Myocyte (in vitro differentiated cells): ENCODE data around the gene INCENP. TPM values are rescaled to one million over a fixed set of nuclear protein-coding genes. Genes with fewer than 3 reads are reported as not detected.
A peak's percentile ranks its signal among the peaks of the same experiment; 100 is the strongest.

ENCODE experiments used
- DNase-seq: peaks from one replicate; pipeline ENCODE4 v3.0.0-alpha.2; 2012; ENCODE audit warnings: low read depth
- total RNA-seq: library from RNA; depleted of rRNA; stranded (reverse); fragments of >200 nt; gene quantifications from 2 replicates; pipeline ENCODE4 v1.2.3, GENCODE V29; 2014

Gene INCENP
- total RNA-seq, 1 donor from 2014 or later = 11.6 TPM

GRCh38 chr11:62124186-62125113 is 639 bp downstream of the INCENP start:
- DNase-seq = peak; percentile 57

- no peak for DNase-seq
Observed at GRCh38 chr11:62125316-62125715, 1.5 kb downstream of the INCENP start.

GRCh38 chr11:62125881-62126280 is 2.1 kb downstream of the INCENP start:
- no peak for DNase-seq

- DNase-seq = no peak
Observed at GRCh38 chr11:62127426-62127825, 3.6 kb downstream of the INCENP start.

GRCh38 chr11:62127941-62128770 is 4.3 kb downstream of the INCENP start:
- DNase-seq = no peak

GRCh38 chr11:62128835-62129234 is 5.0 kb downstream of the INCENP start:
- DNase-seq = no peak

GRCh38 chr11:62129590-62130282 is 5.9 kb downstream of the INCENP start:
- no peak for DNase-seq

GRCh38 chr11:62130283-62131169 is 6.7 kb downstream of the INCENP start:
- DNase-seq = no peak

GRCh38 chr11:62131170-62131464 is 7.3 kb downstream of the INCENP start:
- DNase-seq = no peak

- DNase-seq = no peak
Observed at GRCh38 chr11:62132191-62132590, 8.4 kb downstream of the INCENP start.

- no peak for DNase-seq
Observed at GRCh38 chr11:62132689-62133293, 9.0 kb downstream of the INCENP start.

GRCh38 chr11:62133328-62134065 is 9.7 kb downstream of the INCENP start:
- peak; percentile 38 for DNase-seq

- DNase-seq = no peak
Observed at GRCh38 chr11:62137276-62137861, 13.6 kb downstream of the INCENP start.

GRCh38 chr11:62137881-62138629 is 14.2 kb downstream of the INCENP start:
- DNase-seq = no peak

GRCh38 chr11:62138630-62139425 is 15.0 kb downstream of the INCENP start:
- no peak for DNase-seq

GRCh38 chr11:62139526-62140303 is 15.9 kb downstream of the INCENP start:
- no peak for DNase-seq
